ENCODE results near the gene NTRK2. TPM values are rescaled to one million over a fixed set of nuclear protein-coding genes. Genes with fewer than 3 reads are reported as not detected.

The NTRK2 gene
- total and polyA plus RNA-seq, 3 donors from 2014 or later = 5.3 to 10.8 (median 5.6) TPM

- Histone ChIP-seq H3K27ac (no peak overlapping the region), H3K9me3 (no peaks in the 10 kb centered on the region), H3K36me3 (ENCODE audit: low read depth, missing control alignments) (no peaks in the 10 kb centered on the region), H3K4me1 (no peaks in the 10 kb centered on the region), H3K27me3 (no peaks in the 10 kb centered on the region), H3K4me3 (no peak overlapping the region)
- intact Hi-C loops (cut with DNase I; ENCODE audit: low total_unique reads) = no loop called here
- DNase-seq = no peak
- TF ChIP-seq POLR2A (IDR thresholded peaks at IDR 0.05) = no peak
- TF ChIP-seq, protein P1, sequence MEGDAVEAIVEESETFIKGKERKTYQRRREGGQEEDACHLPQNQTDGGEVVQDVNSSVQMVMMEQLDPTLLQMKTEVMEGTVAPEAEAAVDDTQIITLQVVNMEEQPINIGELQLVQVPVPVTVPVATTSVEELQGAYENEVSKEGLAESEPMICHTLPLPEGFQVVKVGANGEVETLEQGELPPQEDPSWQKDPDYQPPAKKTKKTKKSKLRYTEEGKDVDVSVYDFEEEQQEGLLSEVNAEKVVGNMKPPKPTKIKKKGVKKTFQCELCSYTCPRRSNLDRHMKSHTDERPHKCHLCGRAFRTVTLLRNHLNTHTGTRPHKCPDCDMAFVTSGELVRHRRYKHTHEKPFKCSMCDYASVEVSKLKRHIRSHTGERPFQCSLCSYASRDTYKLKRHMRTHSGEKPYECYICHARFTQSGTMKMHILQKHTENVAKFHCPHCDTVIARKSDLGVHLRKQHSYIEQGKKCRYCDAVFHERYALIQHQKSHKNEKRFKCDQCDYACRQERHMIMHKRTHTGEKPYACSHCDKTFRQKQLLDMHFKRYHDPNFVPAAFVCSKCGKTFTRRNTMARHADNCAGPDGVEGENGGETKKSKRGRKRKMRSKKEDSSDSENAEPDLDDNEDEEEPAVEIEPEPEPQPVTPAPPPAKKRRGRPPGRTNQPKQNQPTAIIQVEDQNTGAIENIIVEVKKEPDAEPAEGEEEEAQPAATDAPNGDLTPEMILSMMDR (IDR thresholded peaks at IDR 0.05) = no peak
- 93 to 94% methylated on average over 7 of the region's 7 CpGs for WGBS, 2 donors
These were observed 74.7 kb downstream of the NTRK2 start for GRCh38 chr9:84744195-84744594.

GRCh38 chr9:84744726-84745125 is 75.2 kb downstream of the NTRK2 start:
- WGBS, 2 donors = 91 to 94% methylated on average over 11 of the region's 11 CpGs
- H3K4me1 ChIP-seq = no peaks in the 10 kb centered on the region
- no peaks in the 10 kb centered on the region for H3K36me3 ChIP-seq (ENCODE audit: low read depth, missing control alignments)
- no peaks in the 10 kb centered on the region for H3K9me3 ChIP-seq
- no peaks in the 10 kb centered on the region for H3K27me3 ChIP-seq
- intact Hi-C loops (cut with DNase I; ENCODE audit: low total_unique reads) = no loop called here
- TF ChIP-seq, protein P1 (IDR thresholded peaks at IDR 0.05) = no peak
- no peak overlapping the region for H3K4me3 ChIP-seq
- no peak for DNase-seq
- no peak overlapping the region for H3K27ac ChIP-seq

DNA sequence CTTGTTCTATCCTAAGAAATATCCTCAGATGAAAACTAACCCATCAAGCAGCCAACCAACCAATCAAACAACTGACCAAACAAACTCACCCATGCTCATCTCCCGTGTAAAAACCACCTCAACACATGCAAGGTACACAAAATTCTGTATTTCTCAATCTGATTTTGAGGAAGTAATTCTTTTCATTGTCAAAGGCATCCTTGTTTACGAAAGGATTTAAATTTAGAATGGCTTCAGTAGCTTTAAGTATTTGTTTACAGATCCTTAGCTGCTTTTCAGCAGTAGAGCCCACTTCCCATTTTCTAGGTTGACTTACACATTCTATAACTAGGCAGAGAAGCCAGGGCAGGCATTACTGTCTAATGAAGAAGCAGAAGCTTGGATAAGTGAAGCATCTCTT is 78.6 kb downstream of the NTRK2 start:
- intact Hi-C loops (cut with DNase I; ENCODE audit: low total_unique reads) = no loop called here
- Histone ChIP-seq H3K4me3 (no peak overlapping the region), H3K27me3 (no peaks in the 10 kb centered on the region), H3K4me1 (no peaks in the 10 kb centered on the region), H3K27ac (no peak overlapping the region), H3K9me3 (no peaks in the 10 kb centered on the region), H3K36me3 (ENCODE audit: low read depth, missing control alignments) (no peaks in the 10 kb centered on the region)
- WGBS, 2 donors = 91% methylated on average over 2 of the region's 2 CpGs
- DNase-seq = no peak
- no peak for TF ChIP-seq POLR2A (IDR thresholded peaks at IDR 0.05)
- TF ChIP-seq, protein P1 (IDR thresholded peaks at IDR 0.05) = no peak

DNA sequence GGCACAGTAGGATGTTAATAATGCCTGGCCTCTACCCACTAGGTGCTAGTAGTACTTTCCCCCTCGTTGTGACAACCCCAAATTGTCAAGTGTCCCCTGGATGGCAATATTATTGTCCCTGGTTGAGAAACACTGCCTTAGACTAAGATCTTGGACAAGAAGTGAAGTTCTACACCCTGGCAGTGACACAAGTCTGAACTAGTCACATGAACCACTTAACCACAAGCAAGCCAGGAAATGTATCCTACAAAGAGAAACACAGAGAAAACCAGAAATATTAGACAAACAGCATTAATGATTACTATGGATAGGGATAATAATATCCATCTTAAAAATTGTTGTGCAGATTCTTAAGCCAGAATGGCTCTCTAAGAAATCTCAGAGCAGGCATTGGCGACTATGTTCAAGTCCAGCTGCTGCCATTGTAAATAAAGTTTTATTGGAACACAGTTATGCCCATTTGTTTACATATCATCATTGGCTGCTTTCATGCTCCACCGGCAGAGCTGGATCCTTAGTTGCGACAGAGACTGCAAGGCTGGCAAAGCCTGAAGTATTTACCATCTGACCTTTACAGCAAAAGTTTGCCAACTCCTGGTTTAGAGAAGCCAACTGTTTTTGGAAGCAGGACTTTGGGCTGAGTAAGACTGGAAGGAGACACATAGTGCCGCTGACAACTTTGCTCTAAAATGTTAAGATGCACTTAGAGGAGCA is 80.8 kb downstream of the NTRK2 start:
- no peak for DNase-seq
- intact Hi-C loops (cut with DNase I; ENCODE audit: low total_unique reads) = no loop called here
- WGBS, 2 donors = 84 to 88% methylated on average over 5 of the region's 5 CpGs
- no peak for TF ChIP-seq POLR2A (IDR thresholded peaks at IDR 0.05)
- TF ChIP-seq, protein P1 (IDR thresholded peaks at IDR 0.05) = no peak
- H3K27me3 ChIP-seq = no peaks in the 10 kb centered on the region
- no peak overlapping the region for H3K27ac ChIP-seq
- no peaks in the 10 kb centered on the region for H3K9me3 ChIP-seq
- no peaks in the 10 kb centered on the region for H3K4me1 ChIP-seq
- no peak overlapping the region for H3K4me3 ChIP-seq
- no peaks in the 10 kb centered on the region for H3K36me3 ChIP-seq (ENCODE audit: low read depth, missing control alignments)

DNA sequence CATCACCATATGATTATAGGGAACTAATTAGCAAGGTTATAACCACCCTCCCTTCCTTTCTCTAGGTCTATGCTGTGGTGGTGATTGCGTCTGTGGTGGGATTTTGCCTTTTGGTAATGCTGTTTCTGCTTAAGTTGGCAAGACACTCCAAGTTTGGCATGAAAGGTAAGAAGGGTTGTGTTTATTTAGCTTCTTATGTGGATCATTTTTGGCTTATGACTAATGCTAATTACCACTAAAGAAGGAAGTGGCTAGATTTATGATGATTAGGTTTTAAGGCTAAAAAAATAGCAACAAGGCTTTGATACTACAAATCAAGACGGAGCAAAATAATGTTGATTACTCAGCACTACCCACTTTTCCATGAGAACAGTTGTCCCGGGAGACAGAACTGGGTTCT is 82.4 kb downstream of the NTRK2 start:
- Histone ChIP-seq H3K4me3 (no peak overlapping the region), H3K36me3 (ENCODE audit: low read depth, missing control alignments) (no peaks in the 10 kb centered on the region), H3K4me1 (no peaks in the 10 kb centered on the region), H3K27me3 (no peaks in the 10 kb centered on the region), H3K9me3 (no peaks in the 10 kb centered on the region), H3K27ac (no peak overlapping the region)
- no peak for DNase-seq
- TF ChIP-seq, protein P1 (IDR thresholded peaks at IDR 0.05) = no peak
- no peak for TF ChIP-seq POLR2A (IDR thresholded peaks at IDR 0.05)
- intact Hi-C loops (cut with DNase I; ENCODE audit: low total_unique reads) = no loop called here
- 73 to 79% methylated on average over 3 of the region's 3 CpGs for WGBS, 2 donors
